Measurements from ENCODE around the gene FBXO11.

GRCh38 chr2:47844162-47844561, 62.1 kb downstream of the FBXO11 start:
- no peak for TF ChIP-seq CTCF (IDR thresholded peaks at IDR 0.05)
- TF ChIP-seq POLR2A (IDR thresholded peaks at IDR 0.05) = no peak

All from Peyer's patch (tissue), 4 donors.